Measurements from ENCODE around the gene PMF1.
"Not testable (repeated sequence)": the region's sequence is repeated elsewhere in the genome, so short reads cannot be mapped to it uniquely, and the experiment has no call there.

- TF ChIP-seq POLR2A (IDR thresholded peaks at IDR 0.05; ENCODE audit: low read depth, low read length); TAF1 (IDR thresholded peaks at IDR 0.05; ENCODE audit: borderline replicate concordance, low read depth, low read length); POLR2AphosphoS5 (IDR thresholded peaks at IDR 0.05; ENCODE audit: low read depth, low read length): not testable (repeated sequence)
These were observed 26.2 kb upstream of the PMF1 start for GRCh38 chr1:156186347-156187177.
